Amniotic epithelial cell (primary cell): Measurements from ENCODE around the gene TSPAN14.

Experiments used
- DNase-seq: peaks from one replicate; pipeline ENCODE4 v3.0.0-alpha.2; 2010; ENCODE audit warnings: low read depth

TSPAN14 gene

DNA sequence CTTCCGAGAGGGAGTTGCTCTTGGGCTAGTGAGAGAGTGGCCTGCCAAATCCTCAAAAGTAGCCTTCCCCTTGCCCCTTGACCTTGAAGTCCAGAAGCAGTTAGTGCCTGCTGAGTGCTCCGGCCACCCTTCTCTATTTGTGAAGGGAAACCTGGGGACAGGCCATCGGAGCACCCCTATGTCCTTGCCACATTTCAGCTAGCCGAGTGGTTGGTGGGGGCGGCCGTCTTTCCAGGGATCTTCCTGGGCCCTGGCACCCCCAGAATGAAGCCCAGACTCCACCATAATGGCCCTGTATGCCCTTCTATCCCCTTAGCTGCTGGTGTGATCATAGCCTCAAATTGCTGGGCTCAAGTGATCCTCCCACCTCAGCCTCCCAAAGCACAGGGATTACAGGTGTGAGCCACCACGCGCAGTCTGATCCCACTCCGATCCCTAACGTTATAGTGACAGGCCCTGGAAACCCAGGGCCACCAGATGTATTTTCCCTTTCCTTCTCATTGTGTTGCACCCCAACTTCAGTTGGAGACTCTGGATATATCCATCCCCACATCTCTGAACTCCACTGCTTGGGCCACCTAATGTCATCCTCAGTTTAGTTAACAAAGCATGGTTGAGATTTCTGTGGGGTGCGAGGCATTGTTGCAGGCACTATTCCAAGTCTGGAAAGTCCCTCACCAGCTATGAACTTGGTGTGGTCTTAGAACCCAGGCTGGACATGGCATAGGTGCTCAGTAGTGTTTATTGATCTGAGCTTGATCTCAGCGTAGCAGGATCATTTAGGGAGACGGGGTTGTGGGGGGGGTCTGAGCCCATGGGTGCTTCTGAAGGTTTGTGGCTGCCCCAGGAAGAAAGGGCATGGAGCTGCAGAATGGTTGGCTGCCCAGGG, 1.6 kb downstream of the TSPAN14 start:
- no peak for DNase-seq

DNA sequence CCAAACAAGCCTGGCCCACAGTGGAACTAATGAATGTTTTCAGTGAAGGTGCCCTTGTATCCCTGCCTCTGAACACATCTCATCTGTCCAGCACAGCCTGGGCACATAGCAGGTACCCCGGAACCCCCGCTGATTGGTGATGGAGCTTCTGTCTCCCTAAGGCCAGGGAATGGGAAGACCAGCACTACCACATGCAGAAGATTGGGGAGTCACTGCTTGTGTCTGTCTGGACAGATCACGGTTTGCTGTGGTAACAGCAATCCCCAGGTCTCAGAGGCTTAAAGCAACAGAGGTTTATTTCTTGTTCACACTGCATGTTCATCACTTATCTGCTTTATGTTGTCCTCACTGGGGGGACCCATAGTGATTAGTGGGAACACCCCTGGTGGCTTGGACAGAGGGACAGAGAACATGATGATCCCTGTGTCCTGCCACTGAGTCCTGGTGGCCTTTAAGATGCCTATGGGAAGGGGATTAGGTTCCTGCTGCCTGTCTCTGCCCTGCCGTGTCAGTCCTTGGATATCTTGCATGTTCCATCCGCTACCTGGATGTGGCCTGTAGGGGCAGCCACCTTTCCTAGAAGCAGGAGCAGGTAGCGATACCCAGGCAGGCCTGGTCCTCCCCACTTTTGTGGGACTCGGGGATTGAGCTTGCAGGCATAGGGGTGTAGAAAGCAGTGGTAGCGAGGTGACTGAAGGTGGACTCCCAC, 3.6 kb downstream of the TSPAN14 start:
- DNase-seq = no peak

DNA sequence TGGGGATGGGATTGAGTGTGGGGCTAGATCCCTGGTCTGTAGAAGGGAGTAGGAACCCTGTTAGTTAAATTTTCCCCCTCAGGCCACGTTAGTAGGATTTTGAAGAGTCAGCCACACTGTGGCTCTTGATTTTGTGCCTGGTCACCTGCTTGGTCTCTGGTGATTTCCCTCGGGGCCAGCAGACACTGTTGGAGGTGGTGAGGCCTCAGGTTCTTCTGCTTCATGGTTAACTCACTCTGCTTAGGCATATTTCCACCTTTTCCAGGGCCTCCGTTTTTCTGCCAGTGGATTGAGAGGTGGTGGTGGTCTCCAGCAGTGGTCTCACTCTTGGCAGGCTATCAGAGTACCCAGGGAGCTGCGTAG, 4.1 kb downstream of the TSPAN14 start:
- DNase-seq = no peak

DNA sequence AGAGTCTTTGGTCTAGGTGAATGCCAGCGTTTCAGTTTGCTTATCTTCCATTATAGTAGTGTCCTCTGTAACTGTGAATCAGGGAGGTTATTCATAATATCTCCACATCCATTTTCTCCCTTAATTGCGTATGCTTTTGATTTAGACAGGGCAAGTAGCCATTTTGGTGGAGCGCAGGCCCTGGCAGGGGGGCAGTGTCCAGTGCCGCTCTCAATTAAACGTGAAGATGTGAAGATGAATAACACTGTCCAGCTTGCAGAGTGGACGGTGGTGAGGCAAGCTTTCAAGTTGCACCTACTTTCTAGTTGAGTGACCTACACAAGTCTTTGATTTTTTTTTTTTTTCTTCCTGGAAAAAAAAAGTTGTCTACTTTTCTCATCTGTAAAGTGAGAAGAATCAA, 4.5 kb downstream of the TSPAN14 start:
- no peak for DNase-seq

DNA sequence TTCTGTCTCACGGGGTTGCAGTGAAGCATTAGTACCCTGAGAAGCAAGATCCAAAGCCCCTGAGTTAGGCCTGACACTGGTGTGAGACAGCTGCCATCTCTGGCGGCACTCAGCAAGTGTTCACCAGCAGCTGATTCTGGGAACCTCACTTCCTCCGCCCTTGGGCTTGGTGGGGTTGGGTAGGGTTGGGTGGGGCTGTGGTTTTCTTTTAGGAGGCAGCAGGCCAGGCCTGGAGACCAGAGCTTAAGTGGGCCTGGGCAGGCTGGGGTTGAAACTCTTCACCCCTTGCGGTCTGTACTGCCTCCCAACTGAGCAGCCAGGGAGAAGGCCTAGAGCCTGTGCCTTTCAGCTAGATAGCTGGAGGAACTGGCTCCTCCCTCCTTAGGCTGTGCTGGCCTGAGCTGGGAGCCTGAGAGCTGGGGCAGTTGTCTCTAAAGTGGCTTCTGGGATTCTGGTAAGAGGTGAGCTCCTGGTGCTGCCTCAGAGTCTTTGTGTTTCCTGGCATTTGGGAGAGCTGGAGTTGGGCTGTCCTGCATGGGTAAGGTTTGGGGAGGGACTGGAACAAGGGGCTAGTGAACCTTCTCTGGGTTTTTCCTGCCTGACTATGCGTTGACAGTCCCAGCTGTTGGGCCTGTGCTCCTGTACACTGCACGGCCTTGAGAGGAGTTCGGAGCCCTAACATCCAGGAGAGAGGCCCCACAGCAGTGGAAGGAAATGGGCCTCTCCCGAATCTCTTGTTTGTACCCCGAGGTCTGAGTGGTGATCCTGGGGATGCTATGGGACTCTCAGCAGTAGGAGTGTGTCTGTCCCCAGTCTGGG, 5.1 kb downstream of the TSPAN14 start:
- DNase-seq = peak; percentile 64

DNA sequence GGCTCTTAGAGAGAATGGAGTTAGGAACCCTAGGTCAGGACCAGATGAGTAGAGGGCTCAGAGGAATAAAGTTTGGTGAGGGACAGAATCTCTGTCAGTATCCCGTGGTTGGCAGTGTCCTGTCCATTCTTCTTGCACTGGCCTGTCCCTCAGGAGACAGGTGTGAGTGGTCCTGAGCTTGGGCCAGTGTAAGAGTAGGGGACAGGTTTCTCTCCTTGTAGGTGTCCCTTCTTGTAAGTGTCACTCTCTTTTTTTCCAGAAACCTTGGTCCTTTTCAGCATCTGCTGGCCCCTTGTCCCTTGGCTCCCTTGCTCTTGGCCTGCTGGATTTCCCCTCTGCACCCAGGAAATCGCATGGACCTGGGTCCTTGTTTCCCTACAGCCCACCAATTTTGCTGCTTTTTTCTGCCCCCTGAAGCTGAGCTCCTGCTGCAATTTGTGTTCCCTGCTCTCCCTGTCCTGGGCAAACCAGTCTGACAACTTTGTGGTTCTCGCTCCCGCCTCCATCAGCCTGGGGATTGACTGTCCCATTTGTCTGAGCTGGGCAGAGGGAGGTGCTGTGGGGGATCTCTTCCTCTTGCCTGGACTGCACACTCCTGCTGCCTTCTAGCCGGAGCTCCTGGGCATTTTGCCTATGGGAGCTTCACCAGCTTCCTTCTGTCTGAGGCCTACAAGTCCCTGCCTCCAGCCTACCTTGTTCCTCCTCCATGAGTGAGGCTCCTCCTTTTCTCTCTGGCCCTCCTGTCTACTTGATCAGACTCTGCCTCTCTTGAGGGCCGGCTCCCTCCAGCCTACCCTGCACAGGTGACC, 6.5 kb downstream of the TSPAN14 start:
- DNase-seq = peak; percentile 81

DNA sequence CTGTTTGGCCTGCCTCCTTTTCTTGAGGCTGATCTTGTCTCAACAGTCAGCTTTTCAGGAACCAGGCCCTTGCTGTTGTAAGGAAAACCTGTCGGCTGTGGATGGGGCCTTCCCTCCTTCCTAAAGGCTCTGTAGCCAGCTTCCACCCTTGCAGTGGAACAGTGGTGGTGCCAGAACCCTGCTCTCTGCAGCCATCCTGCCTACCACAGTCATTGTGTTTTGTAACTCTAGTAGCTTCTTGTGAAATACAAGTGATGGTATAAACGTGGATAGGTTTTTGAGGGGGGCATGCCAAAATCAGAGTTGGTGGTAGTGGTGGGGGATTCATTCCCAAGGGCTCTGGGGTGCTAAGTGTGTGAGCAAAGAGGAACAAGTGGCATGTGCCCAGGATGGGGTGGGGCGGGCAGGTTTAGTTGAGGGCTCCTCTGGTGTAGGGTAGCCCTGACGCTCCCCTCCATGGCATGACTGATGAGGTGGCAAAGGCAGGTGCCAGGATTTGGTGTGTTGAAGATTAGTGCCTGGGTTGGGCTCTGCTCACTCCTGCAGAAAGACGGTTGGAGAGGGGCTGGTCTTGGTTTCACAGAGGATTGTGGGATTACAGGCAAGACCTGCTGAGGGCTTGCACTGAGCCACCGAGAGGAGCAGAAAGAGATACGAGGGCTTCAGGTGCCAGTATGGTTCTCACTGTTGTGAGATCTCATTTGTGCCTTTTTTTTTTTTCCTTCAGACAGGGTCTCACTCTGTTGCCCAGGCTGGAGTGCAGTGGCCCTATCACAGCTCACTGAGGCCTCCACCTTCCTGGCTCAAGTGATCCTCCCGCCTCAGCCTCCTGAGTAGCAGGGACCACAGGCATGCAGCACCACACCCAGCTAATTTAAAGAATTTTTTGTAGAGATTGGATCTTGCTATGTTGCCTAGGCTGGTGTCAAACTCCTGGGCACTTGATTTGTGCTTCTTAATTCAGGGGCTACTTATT, 7.4 kb downstream of the TSPAN14 start:
- DNase-seq = peak; percentile 63

DNA sequence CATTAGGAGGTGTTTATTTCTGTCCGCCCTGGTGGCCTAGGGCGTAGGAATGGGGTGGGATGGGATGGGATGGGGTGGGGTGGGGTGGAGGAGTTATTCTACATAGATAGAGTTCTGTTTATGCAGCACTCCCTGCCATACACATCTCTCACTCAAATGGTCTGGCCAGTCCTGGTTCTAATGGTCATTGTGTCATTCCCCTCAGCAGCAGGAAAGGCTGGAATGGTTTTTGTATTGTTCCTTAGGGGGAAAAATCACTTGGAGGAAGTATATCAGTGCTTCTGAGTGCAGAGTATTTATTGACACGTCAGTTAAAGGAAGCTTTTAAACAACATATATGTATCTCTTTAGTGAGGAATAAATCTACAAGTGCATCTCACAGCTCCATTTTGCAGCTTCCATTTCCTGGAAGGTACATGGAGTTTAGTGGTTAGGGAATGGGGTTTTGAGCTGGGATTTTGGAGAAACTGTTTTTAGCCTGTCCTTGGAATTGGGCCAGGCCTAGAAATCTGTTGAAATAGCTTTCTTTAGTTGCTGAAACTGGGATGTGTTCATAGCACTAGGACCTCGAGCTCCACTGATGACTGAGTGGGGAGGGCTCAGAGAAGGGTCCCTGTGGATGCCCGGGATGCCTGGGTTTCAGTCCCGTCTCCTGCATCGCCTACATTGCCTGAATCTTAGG, 8.3 kb downstream of the TSPAN14 start:
- peak; percentile 45 for DNase-seq

DNA sequence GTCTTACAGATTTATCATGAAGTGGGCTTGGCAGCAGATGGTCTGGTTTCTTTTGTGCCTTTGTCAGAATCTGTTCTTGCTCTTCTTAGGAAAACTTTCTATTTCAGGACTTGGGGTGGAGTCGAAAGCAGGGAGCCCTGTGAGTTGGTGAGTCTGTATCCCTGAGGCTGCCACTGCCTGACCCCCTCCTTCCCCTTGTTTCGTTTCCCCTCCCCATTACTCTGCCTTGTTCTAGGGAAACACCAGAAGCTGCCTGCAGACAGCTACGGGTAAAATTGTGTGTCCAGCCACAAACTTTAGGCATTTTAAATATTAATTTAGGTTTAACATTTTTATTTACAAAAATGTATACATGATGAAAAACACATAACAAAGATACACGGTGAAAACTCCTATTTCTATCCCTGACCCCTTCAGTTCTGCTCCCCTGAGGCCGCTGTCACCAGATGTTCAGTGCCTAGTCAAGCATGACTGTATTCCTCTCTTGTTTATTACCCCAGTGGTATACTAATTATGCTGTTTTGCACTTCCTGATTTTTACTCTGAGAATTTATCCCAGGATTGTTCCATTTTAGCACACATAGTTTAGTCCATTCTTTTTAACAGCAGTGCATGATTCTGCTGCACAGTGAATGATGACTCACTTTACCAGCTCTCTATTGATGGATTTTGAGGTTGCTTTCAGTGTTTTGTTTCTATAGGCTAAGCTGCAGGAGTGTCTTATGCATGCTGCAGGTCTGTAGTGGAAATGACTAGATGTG, 9.1 kb downstream of the TSPAN14 start:
- peak; percentile 48 for DNase-seq

DNA sequence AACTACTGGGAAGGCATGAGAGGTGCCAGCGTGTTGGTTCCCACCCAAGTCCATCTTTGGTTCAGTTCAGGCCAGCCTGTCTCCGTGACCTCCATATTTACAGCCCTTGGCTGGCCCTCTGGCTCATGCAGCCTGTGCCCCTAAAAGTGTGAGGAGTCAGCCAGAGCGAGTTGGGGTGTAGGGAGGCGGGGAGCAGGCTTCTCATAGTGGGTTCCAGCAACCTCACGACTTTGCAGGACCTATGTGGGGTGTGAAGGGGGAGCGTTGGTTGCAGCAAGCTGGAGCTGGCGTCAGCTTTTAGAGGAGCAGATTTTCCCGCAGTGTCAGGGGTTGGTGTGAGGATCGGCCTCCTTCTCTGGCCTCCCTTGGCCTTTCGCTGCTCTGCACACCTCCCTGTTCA, 9.8 kb downstream of the TSPAN14 start:
- no peak for DNase-seq

DNA sequence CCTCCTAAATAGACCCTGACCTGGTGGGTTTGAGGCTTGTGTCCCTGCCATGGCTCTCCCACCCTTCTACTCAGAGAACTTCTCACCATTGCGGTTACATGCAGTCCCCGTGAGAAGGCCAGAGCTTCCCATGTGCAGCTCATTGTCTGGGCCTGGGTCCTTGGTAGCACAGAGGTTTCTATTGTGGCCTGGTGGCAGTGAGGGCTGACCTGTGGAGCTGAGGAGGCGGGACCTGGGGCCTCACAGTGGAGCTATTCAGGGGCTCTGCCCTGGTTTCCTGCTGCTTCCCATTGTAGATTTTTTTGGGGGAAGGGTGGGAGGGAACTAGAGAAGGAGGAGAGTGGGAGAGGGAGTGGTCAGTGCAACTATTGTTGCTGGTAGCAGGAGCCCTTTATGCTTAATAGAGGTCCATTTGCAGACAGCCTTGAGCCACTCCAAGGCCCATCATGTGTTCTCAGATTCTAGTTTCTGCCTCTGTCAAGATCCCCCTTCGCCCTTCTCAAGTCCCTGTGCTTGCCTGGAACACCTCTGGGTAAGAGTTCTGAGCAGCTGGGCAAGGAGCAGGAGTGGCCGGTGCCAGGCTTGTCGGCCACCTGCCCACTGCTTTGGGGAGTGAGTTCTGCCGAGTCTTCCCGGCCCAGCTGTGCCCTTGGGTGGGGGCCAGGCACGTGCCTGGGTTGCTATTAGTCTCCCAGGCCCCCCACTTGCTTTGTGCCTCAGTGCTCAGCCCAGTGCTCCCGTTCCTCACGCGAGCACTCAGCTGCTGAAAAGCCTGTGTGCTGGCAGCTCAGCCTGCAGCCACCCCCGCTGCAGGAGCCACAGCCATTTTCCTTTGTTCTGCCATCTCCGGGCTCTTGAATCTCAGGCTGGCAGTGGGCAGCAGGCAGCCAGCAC, 10.7 kb downstream of the TSPAN14 start:
- DNase-seq = no peak

DNA sequence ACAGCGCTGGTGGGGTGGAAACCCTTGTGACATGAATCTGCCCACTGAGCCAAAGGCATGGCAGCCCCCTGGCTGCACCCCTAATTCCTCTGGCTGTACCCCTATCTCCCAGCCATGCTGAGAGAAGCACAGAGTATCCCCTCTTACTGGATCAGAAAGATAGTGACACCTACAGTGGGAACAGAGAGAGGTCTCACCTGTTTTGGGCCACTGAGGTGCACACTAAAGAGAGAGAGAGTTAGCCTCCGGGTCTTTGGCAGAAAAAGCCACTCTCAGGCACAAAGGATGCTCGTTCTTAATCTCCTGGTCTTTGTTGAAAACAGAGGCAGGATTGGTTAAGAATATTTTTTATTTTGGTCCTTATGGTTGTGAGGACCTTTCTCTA, 11.3 kb downstream of the TSPAN14 start:
- DNase-seq = no peak

DNA sequence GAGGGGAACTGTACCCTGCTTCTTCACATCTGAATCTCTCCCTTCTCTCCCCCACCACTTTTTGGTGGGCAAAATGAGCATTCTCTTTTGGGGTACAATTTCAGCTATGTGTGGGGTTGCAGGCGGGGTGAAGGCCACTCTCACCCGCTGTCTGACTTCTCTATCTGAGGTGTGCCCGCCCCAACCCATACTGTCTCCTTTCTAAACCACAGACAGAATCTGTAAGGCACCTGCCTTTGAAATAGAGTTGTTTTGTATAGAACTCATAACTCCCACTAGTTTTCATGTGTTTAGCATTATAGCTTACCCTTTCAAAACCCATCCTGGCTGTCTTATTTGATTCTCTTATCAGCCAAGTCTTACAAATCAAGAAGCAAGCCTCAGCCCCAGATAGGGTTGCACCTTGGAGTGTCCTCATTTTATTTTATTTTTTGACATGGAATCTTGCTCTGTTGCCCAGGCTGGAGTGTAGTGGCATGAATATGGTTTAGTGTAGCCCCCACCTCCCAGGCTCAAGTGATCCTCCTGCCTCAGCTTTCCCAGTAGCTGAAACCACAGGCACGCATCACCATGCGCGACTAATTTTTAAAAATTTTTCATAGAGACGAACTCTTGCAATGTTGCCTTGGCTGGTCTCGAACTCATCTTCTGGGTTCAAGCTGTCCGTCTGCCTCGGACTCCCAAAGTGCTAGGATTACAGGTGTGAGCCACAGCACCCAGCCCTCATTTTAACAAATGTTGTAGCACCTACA, 11.9 kb downstream of the TSPAN14 start:
- no peak for DNase-seq

DNA sequence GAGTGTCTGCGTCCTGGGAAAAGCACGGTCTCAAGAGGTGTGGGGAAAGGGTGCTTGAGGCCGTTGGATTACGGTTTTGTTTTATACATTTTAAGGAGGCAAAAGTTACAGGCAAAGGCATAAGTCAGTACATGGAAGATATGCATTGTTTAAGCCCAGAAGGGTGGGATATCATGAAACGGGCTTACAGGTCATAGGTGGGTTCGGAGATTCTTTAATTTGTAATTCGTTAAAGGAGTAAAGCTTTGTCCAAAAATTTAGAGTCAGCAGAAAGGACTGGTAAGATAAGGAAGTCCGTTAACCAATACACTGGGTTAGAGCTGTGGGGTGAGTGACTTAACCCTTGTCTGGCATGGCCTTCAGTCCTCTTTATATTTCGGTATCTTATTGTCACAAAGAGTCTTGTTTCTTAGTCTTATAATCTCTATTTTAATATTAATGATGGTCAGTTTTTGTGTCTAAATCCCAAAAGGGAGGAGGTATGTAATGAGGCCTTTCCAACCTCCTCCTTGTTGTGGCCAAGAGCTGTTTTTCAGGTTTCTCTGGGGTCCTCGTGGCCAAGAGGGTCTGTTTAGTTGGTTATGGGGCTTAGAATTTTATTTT, 12.7 kb downstream of the TSPAN14 start:
- no peak for DNase-seq

DNA sequence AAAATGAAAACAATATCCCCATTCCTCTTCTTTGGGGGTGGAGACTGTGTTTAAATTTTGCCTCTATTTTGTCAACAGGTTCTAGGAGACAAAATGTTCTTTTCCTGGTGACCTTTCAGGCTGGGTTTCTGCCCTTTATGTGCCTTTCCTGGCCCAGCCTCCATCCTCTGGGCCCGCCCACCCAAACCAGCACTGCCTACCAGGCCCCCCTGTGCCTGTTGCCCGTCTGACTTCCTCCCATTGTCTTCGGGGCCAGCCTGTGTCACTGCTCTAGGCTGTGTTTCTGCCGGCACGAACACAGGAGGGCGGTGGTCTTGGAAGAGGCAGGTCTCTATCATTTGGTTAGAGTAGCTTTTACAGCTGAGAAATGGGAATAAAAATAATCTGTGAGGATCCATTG, 13.9 kb downstream of the TSPAN14 start:
- no peak for DNase-seq

DNA sequence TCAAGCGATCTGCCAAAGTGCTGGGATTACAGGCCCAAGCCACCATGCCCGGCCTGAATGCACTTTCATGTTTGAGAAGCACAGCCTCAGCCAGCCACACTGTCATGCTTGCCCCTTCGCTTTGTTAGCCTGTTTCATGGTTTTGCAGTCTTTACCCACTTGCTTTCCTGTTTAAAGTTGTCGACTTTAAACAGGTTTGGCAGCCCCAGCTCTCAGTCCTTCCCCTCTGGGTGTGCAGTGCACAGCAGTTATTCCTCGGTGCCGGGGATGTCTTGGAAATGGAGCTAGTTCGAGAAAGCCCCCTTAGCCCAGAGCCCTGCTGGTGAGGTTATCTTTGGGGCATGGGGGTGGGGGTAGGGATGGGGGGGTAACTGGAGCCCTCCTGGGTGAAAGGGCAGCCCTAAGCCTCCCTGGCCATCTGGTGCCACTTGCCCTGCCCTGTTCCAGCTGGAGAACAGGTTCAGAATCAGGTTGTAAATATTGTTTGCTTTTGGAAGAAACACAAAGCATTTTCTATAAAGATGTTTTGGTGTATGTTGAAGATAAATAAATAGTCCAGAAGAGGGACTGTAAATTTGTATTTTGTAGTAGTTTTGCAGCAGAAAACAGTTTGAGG, 14.8 kb downstream of the TSPAN14 start:
- DNase-seq = no peak

DNA sequence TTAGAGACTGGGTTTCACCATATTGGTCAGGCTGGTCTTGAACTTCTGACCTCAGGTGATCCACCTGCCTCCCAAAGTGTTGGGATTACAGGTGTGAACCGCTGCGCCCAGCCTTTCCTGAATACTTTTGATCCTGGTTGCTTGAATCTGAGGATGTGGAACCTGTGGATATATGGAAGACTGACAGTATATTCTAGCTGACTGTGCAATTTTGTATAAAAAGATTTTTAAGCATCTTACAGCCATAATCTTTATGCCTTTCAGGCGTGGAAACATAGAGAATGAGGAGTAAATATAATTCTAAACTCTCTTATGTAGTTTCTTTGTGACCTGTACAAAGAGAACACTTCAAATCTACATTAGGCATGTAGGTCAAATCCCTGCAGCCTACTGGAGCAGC, 16.2 kb downstream of the TSPAN14 start:
- DNase-seq = no peak
